ENCODE measurements around the gene GLI3. TPM values are rescaled to one million over a fixed set of nuclear protein-coding genes. Genes with fewer than 3 reads are reported as not detected.

Gene GLI3
- total RNA-seq, 1 donor from 2014 or later: 126 TPM

GRCh38 chr7:42226354-42226941 is 10.6 kb downstream of the GLI3 start:
- no peak for DNase-seq (ENCODE audit: low spot score in 2 of 2, unreplicated experiment in 2 of 2)
- no peaks in the 10 kb centered on the region for H3K27me3 Mint-ChIP-seq (ENCODE audit: low read depth)
- peak overlapping the region; percentile 55 for H3K27ac Mint-ChIP-seq
- peaks cover 72% of the 10 kb centered on the region for H3K4me1 Mint-ChIP-seq
- H3K36me3 Mint-ChIP-seq: peaks cover 6% of the 10 kb centered on the region
- H3K9me3 Mint-ChIP-seq: no peaks in the 10 kb centered on the region
- H3K4me3 Mint-ChIP-seq: no peak overlapping the region
- TF ChIP-seq CTCF (IDR thresholded peaks at IDR 0.05; ENCODE audit: unreplicated experiment): no peak

DNA sequence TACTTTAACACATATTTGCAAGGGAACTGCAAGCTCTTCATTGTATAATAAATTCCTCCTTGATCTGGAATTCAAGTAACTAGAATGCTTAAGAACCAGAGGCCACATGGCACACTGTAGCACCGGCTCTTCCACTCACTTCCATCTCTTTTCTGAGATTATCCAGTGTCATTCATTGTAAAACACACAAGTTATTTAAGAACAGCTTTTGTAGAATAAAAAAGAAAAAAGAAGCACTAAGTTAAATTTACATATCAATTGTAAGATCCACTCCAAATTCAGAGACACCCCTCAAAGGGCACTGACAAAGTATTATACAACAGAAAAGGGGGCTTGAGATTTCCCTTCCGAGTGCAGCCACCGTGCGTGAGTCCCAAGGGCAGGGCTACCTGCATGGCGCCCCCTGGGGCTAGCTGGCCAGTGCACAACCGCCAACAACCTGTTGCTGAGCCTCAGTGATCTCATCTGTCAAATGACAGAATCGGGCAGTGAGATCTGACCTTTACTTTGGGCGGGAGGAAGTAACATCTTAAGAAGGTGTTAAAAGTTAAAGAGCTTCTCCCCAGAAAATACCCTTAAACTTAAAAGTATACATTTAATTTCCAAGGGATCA is 12.5 kb downstream of the GLI3 start:
- H3K27ac Mint-ChIP-seq: no peak overlapping the region
- peaks cover 14% of the 10 kb centered on the region for H3K36me3 Mint-ChIP-seq
- DNase-seq (ENCODE audit: low spot score in 2 of 2, unreplicated experiment in 2 of 2): no peak
- no peak for TF ChIP-seq CTCF (IDR thresholded peaks at IDR 0.05; ENCODE audit: unreplicated experiment)
- peaks cover 71% of the 10 kb centered on the region for H3K4me1 Mint-ChIP-seq
- H3K9me3 Mint-ChIP-seq: no peaks in the 10 kb centered on the region
- H3K27me3 Mint-ChIP-seq (ENCODE audit: low read depth): no peaks in the 10 kb centered on the region
- H3K4me3 Mint-ChIP-seq: no peak overlapping the region

GRCh38 chr7:42222891-42223290 is 14.1 kb downstream of the GLI3 start:
- Mint-ChIP-seq H3K9me3 (no peaks in the 10 kb centered on the region), H3K36me3 (peaks cover 20% of the 10 kb centered on the region), H3K4me3 (no peak overlapping the region), H3K4me1 (peaks cover 72% of the 10 kb centered on the region), H3K27ac (no peak overlapping the region), H3K27me3 (ENCODE audit: low read depth) (no peaks in the 10 kb centered on the region)
- DNase-seq (ENCODE audit: low spot score in 2 of 2, unreplicated experiment in 2 of 2): no peak
- no peak for TF ChIP-seq CTCF (IDR thresholded peaks at IDR 0.05; ENCODE audit: unreplicated experiment)

- no peak overlapping the region for H3K4me3 Mint-ChIP-seq
- H3K4me1 Mint-ChIP-seq: peaks cover 65% of the 10 kb centered on the region
- H3K9me3 Mint-ChIP-seq: no peaks in the 10 kb centered on the region
- TF ChIP-seq CTCF (IDR thresholded peaks at IDR 0.05; ENCODE audit: unreplicated experiment): no peak
- no peaks in the 10 kb centered on the region for H3K27me3 Mint-ChIP-seq (ENCODE audit: low read depth)
- H3K36me3 Mint-ChIP-seq: peaks cover 21% of the 10 kb centered on the region
- H3K27ac Mint-ChIP-seq: peak overlapping the region; percentile 65
- DNase-seq (ENCODE audit: low spot score in 2 of 2, unreplicated experiment in 2 of 2): no peak
Observed at GRCh38 chr7:42222125-42222524, 14.9 kb downstream of the GLI3 start.

DNA sequence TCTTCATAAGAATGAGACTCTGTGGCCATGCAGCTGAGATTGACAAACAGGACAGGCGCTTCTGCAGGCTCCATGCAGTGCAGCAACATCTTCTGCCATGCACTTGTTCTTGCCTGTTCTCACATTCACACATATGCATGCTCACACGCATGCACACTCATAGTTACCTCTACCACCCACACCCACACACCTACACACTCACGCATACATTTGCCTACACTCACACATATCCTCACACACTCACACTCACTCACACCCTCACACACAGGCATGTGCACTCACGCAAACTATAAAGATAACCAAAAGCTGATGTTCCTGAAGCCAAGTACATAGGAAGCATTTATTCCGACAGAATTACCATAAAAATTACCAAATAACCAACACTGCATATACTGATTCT is 15.7 kb downstream of the GLI3 start:
- Mint-ChIP-seq H3K36me3 (peaks cover 24% of the 10 kb centered on the region), H3K27ac (no peak overlapping the region), H3K4me3 (no peak overlapping the region), H3K9me3 (no peaks in the 10 kb centered on the region), H3K27me3 (ENCODE audit: low read depth) (no peaks in the 10 kb centered on the region), H3K4me1 (peaks cover 61% of the 10 kb centered on the region)
- no peak for DNase-seq (ENCODE audit: low spot score in 2 of 2, unreplicated experiment in 2 of 2)
- no peak for TF ChIP-seq CTCF (IDR thresholded peaks at IDR 0.05; ENCODE audit: unreplicated experiment)

Measured in mesothelial cell of epicardium (in vitro differentiated cells).